ENCODE results near the gene USF1.

USF1 gene

DNA sequence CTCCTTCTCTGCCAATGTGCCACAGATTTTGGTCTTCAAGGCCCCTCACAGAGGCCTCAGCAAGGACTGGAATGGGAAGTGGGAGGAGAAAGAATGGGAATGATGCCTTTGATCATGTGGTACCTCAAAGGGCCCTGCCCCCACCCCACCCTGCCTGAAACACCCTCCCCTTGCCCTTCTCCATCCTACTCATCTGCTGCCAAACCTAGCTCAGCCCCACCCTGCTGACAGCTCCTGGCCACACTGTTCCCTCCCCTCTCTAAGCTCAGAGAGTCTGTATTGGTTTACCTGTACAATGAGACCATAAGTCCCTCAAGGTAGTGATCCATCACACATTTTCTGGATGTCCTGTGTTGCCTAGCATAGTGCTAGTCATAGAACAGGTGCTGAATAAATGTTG is 30.6 kb upstream of the USF1 start:
- no peaks in the 10 kb centered on the region for H4K20me1 ChIP-seq (ENCODE audit: insufficient read depth, low read length)
- no peak overlapping the region for H3K27ac ChIP-seq (ENCODE audit: low read length)
- H3K9ac ChIP-seq (ENCODE audit: low read depth, low read length), result no peak overlapping the region
- no peak overlapping the region for H3K4me2 ChIP-seq (ENCODE audit: insufficient read depth, low read length)
- ATAC-seq (ENCODE audit: insufficient read depth, low read depth) (no peak), DNase-seq (no peak)
- H3K4me1 ChIP-seq (ENCODE audit: insufficient read depth, low read length), result no peaks in the 10 kb centered on the region
- no peak overlapping the region for H3K4me3 ChIP-seq (ENCODE audit: low read depth in 1 of 2, low read length in 2 of 2)
- no peak for TF ChIP-seq EZH2 (IDR thresholded peaks at IDR 0.05; ENCODE audit: borderline replicate concordance, low read depth, low read length, severe bottlenecking)
- TF ChIP-seq, protein P1, sequence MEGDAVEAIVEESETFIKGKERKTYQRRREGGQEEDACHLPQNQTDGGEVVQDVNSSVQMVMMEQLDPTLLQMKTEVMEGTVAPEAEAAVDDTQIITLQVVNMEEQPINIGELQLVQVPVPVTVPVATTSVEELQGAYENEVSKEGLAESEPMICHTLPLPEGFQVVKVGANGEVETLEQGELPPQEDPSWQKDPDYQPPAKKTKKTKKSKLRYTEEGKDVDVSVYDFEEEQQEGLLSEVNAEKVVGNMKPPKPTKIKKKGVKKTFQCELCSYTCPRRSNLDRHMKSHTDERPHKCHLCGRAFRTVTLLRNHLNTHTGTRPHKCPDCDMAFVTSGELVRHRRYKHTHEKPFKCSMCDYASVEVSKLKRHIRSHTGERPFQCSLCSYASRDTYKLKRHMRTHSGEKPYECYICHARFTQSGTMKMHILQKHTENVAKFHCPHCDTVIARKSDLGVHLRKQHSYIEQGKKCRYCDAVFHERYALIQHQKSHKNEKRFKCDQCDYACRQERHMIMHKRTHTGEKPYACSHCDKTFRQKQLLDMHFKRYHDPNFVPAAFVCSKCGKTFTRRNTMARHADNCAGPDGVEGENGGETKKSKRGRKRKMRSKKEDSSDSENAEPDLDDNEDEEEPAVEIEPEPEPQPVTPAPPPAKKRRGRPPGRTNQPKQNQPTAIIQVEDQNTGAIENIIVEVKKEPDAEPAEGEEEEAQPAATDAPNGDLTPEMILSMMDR (IDR thresholded peaks at IDR 0.05; ENCODE audit: borderline replicate concordance, extremely low read depth, low read length, poor library complexity, severe bottlenecking), result no peak
- no peak overlapping the region for H2AFZ ChIP-seq (ENCODE audit: low read depth, low read length)
- no peaks in the 10 kb centered on the region for H3K9me3 ChIP-seq (ENCODE audit: insufficient read depth, low read length, severe bottlenecking)
- no peaks in the 10 kb centered on the region for H3K36me3 ChIP-seq (ENCODE audit: insufficient read depth, low read length)
- no peaks in the 10 kb centered on the region for H3K27me3 ChIP-seq (ENCODE audit: insufficient read depth, low read length, poor library complexity)
- no peaks in the 10 kb centered on the region for H3K79me2 ChIP-seq (ENCODE audit: insufficient read depth, low read length)

DNA sequence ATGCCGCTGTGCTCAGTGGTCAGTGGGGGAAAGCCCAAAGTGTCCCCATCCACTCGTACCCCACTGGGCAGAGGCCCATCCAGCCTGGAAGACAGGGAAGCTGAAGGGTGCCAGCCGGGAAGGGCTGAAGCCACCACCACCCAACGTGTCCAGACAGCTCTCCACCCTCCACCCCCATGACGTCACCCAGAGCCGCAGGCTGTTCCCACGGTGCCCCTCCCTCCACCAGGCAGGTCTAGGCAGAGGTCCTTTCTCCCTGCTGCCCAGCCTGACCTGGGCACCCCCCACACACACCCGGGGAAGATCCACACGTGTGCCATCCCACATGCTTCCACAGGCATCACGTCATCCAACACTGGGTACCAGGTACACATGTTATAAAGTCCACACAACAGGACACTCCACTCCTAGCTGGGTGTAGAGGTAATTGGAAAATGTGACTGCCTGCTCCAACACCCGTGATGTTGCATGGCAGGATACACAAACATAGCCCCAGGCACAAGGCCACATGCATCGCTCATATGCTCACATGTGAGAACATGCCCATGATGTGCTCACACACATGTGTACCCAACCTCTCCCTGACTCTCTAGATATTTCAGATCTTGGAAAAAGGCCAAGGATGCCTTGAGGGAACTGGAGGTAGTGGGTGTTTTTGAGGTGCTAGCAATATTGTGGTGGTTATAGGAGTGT is 29.0 kb upstream of the USF1 start:
- Histone ChIP-seq H2AFZ (ENCODE audit: low read depth, low read length) (no peak overlapping the region), H3K9me3 (ENCODE audit: insufficient read depth, low read length, severe bottlenecking) (no peaks in the 10 kb centered on the region), H3K79me2 (ENCODE audit: insufficient read depth, low read length) (no peaks in the 10 kb centered on the region), H3K27ac (ENCODE audit: low read length) (no peak overlapping the region), H3K4me3 (ENCODE audit: low read depth in 1 of 2, low read length in 2 of 2) (no peak overlapping the region), H3K4me2 (ENCODE audit: insufficient read depth, low read length) (no peak overlapping the region), H3K9ac (ENCODE audit: low read depth, low read length) (no peak overlapping the region), H4K20me1 (ENCODE audit: insufficient read depth, low read length) (no peaks in the 10 kb centered on the region), H3K4me1 (ENCODE audit: insufficient read depth, low read length) (peaks cover 8% of the 10 kb centered on the region), H3K27me3 (ENCODE audit: insufficient read depth, low read length, poor library complexity) (no peaks in the 10 kb centered on the region), H3K36me3 (ENCODE audit: insufficient read depth, low read length) (no peaks in the 10 kb centered on the region)
- ATAC-seq (ENCODE audit: insufficient read depth, low read depth) (no peak), DNase-seq (no peak)
- TF ChIP-seq EZH2 (IDR thresholded peaks at IDR 0.05; ENCODE audit: borderline replicate concordance, low read depth, low read length, severe bottlenecking), result no peak
- TF ChIP-seq, protein P1 (IDR thresholded peaks at IDR 0.05; ENCODE audit: borderline replicate concordance, extremely low read depth, low read length, poor library complexity, severe bottlenecking), result no peak

DNA sequence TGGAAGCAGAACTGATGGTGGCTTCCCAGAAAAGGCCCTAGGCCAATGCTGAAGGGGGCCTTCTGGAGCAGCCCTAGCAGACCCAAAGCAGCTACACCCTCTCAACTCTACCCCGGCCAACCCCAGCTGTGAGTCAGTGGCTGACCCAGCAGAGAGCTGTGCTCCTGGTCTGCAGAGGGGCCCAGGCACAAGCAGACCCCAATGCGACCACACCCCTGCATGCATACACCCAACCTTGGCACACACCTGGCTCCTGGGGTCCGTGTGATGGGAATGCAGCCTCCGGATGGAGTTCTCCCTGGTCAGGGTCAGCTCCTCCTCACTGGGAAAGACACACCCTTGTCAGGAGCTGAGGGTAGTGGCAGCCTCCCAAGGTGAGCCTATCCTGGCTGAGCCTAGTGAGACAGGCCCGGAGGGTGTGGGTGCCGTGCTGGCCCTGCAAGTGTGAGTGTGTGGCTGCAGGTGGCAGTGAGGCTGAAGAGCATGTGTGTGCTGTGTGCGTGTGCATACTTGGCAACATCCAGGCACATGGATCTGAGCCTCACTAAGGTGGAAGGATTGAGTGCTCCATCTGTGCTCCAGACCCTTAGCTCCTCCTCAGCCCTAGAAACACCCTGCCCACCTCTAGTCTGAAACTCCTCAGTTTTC is 27.8 kb upstream of the USF1 start:
- Histone ChIP-seq H3K9ac (ENCODE audit: low read depth, low read length) (no peak overlapping the region), H3K9me3 (ENCODE audit: insufficient read depth, low read length, severe bottlenecking) (no peaks in the 10 kb centered on the region), H3K79me2 (ENCODE audit: insufficient read depth, low read length) (peaks cover 11% of the 10 kb centered on the region), H4K20me1 (ENCODE audit: insufficient read depth, low read length) (no peaks in the 10 kb centered on the region), H3K4me3 (ENCODE audit: low read depth in 1 of 2, low read length in 2 of 2) (no peak overlapping the region), H3K27me3 (ENCODE audit: insufficient read depth, low read length, poor library complexity) (no peaks in the 10 kb centered on the region), H2AFZ (ENCODE audit: low read depth, low read length) (no peak overlapping the region), H3K36me3 (ENCODE audit: insufficient read depth, low read length) (no peaks in the 10 kb centered on the region; the same call in 1 of the 2 replicates), H3K27ac (ENCODE audit: low read length) (no peak overlapping the region), H3K4me2 (ENCODE audit: insufficient read depth, low read length) (no peak overlapping the region), H3K4me1 (ENCODE audit: insufficient read depth, low read length) (peaks cover 16% of the 10 kb centered on the region)
- DNase-seq (no peak), ATAC-seq (ENCODE audit: insufficient read depth, low read depth) (no peak)
- no peak for TF ChIP-seq EZH2 (IDR thresholded peaks at IDR 0.05; ENCODE audit: borderline replicate concordance, low read depth, low read length, severe bottlenecking)
- TF ChIP-seq, protein P1 (IDR thresholded peaks at IDR 0.05; ENCODE audit: borderline replicate concordance, extremely low read depth, low read length, poor library complexity, severe bottlenecking), result peak; percentile 6

Measured in DND-41 (cell line).